GM19397 (cell line): ENCODE data around the gene ULK4.
"Not testable (repeated sequence)": the region's sequence is repeated elsewhere in the genome, so short reads cannot be mapped to it uniquely, and the experiment has no call there.

ENCODE experiments used
- ATAC-seq: cut with Tn5 transposase; IDR thresholded peaks from one replicate; pipeline ENCODE4 v1.9.1; 2021; ENCODE audit warnings: mild to moderate bottlenecking, moderate library complexity; ENCODE audit not compliant: unreplicated experiment

Gene ULK4

DNA sequence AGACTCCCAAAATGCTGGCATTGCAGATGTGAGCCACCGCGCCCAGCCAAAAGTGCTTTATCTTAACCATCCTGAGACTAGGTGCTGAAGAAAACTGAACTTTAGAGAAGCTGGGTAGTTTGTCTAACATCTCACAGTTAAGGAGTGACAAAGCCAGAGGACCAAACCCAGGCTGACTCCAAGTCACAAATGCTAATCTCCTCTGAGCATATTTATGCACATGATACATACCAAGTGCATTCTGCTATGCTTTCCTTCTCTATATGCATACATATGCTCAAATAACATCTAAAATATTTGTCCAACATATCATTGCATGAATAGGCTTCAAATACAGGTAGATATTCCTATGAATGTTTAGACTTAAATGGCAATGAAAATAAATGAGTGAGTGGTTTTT, 505.7 kb downstream of the ULK4 start:
- no peak for ATAC-seq

DNA sequence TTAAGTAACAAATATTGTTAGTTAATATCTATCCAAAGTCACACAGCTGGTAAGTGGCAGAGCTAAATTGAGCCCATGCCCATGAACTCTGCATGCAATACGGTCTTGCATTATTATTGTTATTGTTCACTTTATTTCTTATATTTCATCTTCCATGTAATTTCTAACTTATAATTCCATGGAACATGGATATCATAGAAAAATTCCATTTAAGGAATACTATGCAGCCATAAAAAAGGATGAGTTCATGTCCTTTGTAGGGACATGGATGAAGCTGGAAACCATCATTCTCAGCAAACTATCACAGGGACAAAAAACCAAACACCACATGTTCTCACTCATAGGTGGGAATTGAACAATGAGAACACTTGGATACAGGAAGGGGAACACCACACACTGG, 508.3 kb downstream of the ULK4 start:
- ATAC-seq = not testable (repeated sequence)

DNA sequence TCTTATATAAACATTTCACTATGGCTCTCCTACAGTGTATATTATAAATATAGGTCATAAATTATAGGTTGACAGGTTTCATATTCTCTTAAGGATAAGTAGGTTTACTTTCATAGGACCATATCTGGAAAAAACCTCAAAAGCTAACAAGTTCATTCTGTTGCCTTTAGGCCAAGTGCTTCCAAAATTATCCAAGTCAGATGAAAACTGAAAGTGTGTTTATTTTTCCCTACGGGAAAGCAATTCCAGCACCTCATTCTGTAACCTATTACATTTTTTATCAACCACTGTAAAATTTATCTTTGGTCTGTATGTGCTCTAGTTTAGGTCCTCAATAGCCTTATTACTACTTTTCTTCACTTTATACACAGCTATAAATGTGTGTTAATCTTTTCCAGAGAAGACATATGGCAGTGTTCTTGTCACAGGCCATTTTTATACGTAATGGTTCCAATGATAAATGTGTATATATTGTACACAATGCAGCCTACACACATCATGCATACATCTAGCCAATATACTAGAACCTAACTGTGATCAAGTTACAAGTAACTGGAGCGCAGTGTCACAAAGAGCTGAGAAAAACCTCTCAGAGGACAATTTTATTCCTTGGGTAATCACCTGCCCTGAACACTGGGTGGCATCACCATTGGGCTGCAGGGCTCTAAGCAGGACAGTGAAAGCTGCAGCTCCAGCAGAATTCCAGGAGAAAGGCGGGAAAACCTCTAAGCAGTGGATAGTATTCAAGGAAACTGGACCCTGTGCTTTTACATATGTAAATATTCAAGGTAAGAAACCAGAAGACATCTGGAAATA, 511.3 kb downstream of the ULK4 start:
- no peak for ATAC-seq

DNA sequence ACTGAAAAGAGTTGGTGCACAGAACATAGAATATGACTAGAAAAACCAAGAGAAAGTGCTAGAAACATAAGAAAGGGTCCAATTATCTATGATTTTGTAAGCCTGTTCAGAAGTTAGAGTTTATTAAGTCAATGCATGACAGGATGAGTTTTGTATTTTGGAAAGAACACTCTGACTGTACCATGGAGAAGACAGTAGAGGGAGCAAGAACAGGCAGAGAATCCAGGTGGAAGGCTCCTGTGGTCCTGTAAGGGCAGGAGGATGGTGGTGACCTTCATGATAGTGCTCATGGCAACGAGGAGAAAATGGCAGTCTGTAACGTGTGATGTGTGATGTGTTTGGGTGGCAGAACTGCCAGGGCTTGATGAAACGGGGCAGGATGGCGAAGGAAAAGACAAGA, 513.5 kb downstream of the ULK4 start:
- no peak for ATAC-seq

DNA sequence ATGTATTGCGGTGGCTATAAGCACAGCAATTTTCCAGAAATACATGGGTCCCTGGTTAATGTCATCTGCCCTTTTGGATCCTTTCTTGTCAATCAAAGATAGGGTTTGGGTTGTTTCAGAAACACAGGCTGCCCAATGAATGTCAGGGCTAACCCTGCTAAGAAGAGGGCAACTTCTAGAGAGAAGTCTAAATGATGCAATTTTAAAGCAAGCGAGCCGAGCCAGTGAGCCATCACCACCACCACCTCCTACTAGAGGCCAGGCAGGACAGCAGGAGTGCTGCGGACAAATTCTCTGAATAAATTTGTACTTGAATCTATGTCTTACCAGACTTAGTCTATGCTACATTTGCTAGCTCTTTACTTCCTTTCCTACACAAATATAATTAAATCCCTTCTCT, 514.2 kb downstream of the ULK4 start:
- no peak for ATAC-seq

DNA sequence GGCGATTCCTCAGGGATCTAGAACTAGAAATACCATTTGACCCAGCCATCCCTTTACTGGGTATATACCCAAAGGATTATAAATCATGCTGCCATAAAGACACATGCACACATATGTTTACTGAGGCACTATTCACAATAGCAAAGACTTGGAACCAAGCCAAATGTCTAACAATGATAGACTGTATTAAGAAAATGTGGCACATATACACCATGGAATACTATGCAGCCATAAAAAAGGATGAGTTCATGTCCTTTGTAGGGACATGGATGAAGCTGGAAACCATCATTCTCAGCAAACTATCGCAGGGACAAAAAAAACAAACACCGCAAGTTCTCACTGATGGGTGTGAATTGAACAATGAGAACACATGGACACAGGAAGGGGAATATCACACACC, 515.6 kb downstream of the ULK4 start:
- ATAC-seq = not testable (repeated sequence)

DNA sequence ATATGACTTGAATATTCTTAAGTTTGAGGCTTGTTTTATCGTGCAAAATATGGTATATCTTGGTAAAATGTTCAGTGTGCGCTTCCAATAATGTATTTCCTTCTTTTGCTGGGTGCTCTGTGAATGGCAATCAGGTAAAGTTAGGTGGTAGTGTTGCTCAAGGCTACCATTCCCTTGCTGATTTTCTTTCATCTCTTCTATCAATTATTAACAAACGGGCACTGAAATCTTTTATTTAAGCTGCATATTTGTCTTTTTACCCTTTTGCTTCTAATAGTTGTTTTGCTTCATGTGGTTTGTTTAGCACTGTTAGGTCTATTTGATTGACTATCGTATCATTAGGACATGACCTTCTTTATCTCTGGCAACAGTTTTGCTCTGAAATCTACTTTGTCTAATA, 520.3 kb downstream of the ULK4 start:
- ATAC-seq = no peak

DNA sequence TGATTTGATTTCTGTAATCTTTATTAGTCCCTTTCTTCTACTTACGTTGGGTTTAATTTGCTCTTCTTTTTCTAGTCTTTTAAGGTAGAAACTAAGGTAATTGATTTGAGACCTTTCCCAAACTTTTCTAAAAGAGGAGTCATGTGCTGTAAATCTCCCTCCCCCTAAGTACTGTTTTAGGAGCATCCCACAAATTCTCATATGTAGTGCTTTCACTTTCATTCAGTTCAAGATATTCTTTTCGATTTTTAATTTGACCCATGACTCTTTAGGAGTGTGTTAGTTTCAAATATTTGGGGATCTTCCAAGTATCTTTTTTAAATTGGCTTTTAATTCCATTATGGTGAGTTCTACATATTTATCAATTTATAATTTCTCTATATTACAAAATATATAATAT, 520.8 kb downstream of the ULK4 start:
- ATAC-seq = no peak

DNA sequence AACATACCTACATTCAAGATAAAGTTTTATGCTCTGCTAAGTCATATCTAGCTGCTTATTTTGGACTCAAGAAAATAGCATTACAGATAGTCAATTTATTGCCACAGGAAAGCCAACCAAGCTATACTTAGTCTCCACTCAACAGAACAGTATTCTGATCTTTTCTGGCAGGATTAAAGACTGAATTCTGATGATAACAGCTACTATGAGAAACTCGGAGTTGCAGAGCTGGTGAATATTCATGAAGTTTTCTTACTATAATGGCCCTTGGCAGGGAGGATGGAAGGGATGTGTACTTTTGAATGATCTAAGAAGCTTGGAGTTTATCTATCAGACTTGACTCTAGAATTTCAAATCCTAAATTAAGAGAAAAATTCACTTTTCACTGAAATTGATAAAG, 524.9 kb downstream of the ULK4 start:
- ATAC-seq = no peak

DNA sequence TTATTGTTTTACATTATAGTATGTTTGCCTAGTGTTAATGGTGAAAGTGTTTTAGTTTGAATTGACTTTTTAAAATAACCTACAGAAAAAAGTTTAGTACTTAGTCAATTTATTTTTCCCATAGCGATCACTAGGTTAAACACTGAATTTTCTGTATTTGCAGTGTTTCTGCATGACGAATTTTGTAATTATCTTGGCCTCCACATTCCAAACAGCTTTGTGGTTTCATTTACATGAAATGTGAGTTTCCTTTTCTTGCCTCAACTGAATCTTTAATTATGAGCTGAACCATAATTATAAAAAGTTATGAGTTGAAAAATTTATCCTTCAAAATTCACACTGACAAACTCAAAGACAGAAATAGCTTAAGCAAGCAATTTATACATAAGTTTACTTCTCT, 527.1 kb downstream of the ULK4 start:
- no peak for ATAC-seq

DNA sequence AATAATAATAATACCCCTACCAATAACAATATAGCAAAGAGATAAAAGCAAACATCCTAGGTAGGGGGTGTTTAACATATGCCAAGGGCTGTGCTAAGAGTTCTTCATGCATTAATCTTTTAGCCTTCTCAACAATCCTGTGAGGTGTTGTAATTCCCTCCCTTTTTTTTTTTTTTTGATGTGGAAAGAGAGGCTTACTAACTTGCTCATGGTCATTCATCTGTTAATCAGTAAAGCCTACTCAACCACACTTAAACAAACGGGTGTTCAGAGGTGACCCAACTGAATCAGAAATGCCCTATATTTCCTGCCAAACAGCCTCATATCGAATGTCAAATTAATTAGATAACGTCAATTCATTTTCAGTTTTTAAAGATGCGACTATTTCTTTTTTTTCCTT, 530.5 kb downstream of the ULK4 start:
- ATAC-seq = no peak

DNA sequence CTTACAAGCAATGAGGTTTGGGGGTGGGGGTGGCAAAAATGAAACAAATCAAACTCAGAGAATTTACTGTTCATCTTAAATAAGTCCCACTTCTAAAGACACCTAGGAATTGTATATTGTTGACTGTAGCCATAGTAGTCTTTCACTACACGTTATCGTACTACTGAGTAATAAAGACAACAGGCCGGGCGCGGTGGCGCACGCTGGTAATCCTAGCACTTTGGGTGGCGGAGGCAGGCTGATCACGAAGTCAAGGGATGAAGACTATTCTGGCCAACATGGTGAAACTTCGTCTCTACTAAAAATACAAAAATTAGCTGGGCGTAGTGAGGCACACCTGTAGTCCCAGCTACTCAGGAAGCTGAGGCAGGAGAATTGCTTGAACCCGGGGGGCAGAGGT, 531.0 kb downstream of the ULK4 start:
- ATAC-seq = no peak

DNA sequence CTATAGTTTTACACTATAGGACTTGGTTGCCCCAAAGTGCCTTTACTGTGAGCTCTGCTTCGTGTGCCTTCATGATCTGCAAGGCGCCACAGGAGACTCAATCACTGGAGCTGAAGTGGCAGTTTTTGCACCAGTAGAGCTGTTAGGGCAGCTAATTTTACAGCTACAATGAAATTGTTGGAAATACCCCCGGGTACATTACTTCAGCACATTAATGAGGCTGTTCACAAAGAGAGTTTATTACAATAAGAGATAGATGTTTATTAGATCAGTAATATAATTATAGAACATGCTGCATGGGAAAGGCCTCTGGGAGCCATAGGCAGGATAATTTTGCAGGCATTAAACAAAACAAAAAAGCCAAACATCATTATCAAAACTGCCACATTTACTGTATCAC, 531.5 kb downstream of the ULK4 start:
- no peak for ATAC-seq

DNA sequence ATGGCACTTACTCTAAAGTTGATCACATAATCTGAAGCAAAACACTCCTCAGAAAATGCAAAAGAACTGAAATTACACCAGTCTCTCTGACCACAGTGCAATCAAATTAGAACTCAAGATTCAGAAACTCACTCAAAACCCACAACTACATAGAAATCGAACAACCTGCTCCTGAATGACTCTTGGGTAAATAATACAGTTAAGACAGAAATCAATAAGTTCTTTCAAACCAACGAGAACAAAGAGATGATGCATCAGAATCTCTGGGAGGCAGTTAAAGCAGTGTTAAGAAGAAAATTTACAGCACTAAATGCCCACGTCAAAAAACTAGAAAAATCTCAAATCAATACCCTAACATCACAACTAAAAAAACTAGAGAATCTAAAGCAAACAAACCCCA, 535.4 kb downstream of the ULK4 start:
- no peak for ATAC-seq

DNA sequence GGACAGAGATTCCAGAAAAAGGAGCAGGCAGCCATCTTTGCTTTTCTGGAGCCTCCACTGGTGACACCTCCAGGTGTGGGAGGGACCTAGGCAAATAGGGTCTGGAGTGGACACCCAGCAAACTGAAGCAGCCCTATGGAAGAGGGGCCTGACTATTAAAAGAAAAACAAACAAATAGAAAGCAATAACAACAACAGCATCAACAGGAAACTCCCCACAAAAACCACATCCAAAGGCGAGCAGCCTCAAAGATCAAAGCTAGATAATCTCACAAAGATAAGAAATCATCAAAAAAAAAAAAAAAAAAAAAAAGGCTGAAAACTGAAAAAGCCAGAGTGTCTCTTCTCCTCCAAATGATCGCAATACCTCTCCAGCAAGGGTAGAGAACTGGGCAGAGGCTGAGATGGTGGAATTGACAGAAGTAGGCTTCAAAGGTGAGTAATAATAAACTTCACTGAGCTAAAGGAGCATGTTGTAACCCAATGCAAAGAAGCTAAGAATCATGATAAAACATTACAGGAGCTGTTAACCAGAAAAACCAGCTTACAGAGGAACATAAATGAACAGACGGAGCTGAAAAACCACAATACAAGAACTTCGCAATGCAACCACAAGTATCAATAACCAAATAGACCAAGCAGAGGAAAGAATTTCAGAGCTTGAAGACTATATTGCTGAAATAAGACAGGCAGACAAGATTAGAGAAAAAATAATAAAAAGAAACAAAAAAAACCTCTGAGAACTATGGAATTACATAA, 537.2 kb downstream of the ULK4 start:
- no peak for ATAC-seq

DNA sequence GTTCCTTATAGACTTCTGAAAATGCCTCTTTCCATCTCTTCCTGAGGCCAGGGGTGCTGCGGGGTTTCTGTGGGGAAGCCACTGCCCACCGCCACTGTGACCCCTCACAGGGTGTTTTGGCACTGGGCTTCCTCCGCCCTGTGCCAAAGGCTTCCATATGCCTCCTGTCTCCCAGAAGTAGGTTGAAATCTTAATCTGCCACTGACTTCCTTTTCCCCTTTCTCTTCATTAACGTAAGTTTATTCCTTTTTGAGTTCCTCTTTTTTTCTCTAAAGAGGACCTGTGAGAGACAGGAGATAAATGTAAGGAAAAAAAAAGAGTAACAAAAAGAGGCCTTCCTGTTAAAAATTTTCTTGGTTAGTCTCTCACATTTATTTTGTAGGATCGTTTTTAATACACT, 542.1 kb downstream of the ULK4 start:
- ATAC-seq = no peak

DNA sequence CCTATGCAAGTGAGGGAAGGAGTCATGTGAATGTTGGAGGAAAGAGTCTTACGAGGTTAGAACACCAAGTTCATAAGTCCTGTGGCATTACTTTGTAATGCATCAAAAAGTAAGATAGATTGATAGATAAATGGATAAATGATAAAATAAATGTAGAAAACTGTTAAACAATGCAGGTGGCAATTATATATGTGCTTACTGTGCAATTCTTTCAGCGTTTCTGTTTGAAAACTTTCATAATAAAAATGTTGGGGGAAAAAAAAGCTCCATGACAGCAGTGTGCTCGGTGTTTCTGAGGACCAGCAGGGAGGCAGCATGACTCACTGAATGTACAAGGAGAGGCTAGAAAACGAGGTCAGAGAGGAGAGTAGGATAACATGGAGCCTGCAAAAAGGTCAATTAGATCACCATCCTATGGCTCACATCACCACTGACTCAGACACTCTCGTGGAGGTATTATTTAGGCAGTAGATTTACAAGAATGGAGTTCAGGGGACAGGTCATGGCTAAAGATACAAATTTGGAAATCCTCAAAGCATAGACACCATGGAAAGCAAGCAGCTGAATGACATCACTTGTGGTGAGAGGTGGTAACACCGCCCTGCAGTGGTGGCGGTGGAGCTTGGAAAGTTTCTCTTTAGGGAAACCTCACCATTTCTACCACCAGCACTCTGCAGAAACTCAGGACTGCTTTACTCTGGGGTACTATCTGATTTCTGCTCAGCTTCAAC, 542.8 kb downstream of the ULK4 start:
- ATAC-seq = no peak

DNA sequence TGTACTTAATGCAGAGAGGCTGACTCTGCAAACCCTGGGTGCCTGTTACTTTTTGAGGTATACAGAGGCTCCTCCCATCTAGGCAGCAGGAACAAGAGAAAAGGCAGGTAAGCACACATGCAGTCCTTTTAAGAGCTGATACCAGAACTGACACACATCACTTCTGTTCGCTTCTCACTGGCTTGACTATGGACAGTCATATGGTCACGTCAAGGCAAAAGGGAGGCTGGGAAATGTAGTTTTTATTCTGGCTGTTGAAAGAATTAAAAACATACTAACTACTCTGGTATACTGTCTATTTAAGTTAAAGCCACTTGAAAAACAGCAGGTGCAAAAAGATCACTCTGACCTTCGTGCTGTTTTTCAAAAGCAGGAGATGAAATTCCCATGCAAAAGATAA, 544.3 kb downstream of the ULK4 start:
- ATAC-seq = no peak

DNA sequence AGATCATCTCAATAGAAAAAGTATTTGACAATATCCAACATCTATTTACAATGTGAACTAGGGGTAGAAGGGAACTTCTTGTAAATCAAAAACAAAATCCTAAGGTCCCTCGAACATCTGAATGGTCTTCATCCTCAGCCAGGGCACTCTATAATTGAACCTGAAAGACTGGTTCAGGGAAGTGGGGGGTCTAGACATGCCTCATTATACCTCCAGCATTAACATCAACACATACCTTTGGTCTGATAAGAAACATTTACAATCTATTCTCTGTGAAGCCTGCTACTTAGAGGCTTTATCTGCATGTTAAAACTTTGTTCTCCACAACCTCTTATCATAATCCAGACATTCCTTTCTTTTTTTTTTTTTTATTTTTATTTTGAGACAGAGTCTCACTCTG, 550.8 kb downstream of the ULK4 start:
- no peak for ATAC-seq

DNA sequence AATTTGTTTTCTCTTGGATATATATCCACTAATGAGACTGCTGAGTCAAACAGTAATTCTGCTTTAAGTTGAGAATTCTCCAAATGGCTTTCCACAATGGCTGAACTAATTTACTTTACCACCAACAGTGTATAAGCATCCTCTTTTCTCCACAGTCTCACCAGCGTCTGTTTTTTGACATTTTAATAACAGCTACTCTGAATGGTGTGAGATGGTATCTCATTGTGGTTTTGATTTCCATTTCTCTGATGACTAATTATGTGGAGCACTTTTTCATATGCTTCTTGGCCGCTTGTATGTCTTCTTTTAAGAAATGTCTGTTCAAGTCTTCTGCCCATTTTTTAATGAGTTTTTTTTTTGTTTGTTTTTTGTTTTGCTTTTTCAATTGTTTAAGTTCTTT, 556.4 kb downstream of the ULK4 start:
- ATAC-seq = no peak

DNA sequence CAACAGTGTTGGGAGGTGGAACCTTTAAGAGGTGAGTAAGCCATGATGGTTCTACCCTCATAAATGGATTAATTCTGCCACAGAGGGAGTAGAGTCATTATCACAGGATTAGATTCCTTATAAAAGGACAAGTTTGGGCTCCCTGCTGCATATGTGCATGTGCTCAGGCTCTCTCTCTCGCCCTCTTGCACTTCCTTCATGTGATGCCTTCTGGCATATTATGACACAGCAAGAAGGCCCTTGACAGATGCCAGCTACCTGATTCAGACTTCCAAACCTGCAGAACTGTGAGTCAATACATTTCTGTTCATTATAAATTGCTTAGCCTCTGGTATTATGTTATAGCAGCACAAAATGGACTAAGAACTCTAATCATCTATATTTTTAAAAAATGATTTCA, 557.3 kb downstream of the ULK4 start:
- no peak for ATAC-seq

DNA sequence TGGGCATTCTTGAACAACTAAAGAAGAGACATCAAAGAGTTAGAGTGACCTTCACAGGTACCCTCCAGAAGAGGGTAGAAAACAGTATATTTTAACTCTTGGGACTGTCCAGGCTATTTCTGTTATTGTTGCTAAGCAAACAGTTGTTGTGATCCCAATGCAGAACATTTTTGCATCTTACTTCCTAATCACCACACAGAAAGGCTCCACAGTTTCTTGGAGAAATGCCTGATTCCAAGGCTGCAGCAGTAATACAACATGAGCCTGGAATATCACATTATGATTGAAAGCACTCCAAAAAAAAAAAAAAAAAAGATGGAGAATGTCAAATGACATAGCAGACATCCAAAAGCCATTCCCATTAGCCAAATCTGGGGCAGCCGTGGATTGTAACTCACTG, 567.0 kb downstream of the ULK4 start:
- ATAC-seq = no peak
